Stimulated activated CD8-positive, alpha-beta memory T cell treated with anti-CD3 and anti-CD28 coated beads, Interleukin-4, amount 100 ng/mL, for 48 hours (primary cell): ENCODE results near the gene MED16.
A peak's percentile ranks its signal among the peaks of the same experiment; 100 is the strongest.

Source experiments
- DNase-seq: peaks from one replicate; pipeline ENCODE4 v3.0.0-alpha.2; 2020

The MED16 gene

DNA sequence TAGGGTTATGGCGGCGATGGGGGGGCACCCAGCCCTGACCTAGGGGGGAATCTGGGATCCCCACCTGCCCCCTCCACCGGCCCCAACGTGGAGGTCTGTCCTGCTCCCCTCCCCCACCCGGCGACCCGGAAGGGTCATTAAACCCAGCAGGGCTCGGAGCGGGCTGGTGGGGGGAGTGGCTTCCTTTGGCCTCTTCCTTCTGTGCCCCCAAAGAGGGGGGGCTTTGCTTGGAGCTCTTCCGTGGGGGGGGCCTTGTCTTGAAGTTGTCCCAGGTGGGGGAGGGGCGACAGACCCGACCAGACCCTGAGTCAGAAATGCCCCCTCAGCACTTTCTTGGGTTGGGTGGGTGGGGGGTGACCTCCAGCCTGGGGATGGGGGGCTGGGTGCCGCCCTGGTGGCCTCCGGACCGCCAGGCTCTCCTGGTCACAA is 34.4 kb upstream of the MED16 start:
- DNase-seq, result no peak

DNA sequence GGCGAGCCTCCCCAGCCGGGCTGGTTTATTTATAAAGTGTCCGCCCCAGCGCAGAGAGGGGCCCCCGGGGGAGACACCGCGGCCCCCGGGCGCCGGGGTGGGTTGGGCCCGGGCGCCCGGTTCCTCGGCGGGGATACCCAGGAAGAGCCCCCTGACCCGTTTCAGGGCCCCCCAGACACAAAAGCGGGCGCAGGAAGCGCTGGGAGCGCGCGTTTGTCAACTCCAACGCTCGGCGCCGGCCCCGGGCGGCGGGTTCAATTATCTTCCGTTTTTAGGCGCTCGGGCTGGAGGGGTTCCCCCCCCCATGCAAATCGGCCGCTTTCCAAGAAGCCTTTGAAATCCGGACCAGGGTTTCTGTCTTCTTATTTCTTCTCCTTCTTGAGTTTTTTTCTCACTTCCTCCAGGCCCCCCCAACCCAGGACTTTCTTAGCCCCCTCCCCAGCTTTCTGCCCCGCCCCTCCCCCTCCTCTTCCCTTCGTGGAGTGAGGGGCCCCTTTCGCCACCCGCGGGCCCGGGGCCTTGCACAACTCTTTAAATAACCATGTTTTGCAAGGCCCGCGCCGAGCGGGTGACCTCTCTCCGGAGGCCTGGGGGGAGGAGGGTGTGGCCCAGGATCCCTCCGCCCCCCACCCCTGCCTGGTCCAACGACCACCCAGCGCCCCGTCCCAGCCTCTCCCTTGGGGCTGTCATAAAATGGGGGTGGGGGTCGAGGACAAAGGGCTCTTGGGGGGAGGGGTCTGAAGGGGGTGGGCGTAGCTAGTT is 33.8 kb upstream of the MED16 start:
- peak; percentile 67 for DNase-seq

DNA sequence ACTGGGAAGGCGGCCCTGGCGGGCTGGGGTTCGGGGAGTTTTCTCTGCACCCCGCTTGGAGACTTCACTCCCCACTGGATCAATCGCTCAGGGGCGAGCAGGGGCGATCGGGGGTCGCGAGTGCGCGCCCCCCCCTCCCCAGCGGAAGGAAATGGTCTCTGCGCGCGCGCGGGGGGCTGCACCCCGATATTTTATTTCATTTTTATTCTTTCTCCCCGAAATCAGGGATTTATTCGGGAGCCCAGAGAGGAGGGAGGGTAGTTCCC is 33.3 kb upstream of the MED16 start:
- no peak for DNase-seq

DNA sequence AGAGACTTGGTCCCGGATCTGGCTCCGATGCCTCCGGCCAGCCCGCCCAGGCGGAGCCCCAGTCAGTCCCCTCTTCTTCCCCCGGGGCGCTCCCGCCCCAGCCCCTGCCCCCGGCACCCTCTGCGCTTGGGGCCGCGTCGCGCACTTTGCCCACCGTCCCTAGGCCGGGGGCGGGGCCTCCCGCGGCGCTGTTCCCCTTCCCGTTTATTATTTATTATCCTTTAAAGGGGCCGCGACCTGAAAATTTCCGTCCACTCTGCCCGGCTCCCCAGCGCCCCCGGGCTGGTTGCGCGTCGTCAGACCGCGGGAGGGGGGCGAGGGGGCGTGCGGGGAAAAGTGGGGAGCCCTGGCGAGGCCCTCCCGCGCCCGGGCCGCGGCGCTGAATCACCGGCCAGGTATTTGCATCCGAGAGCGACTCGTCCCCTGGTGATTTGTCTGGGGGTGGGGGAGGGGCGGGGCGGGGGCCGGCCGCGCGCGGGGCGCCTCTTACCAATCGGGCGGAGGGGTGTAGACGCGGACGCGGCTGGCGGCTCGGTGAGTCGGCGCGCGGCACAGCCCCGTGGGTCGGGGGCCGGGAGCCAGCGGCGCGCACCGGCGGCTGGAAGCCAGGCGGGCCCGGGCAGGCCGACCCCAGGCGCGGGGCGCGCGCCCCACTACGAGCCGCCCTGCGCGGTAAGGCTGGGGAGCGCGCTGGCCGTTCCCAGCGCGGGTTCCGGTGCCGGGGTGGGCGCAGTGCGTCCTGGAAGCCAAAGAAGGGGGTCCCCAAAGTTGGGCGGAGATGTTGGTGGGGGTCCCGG is 32.7 kb upstream of the MED16 start, which contains the start of gene ARID3A:
TSS of gene ARID3A (plus strand) at position 510 of the 797 bp plus-strand sequence. CDS start 3,494 bp downstream, outside the sequence.
- peak; percentile 84 for DNase-seq

DNA sequence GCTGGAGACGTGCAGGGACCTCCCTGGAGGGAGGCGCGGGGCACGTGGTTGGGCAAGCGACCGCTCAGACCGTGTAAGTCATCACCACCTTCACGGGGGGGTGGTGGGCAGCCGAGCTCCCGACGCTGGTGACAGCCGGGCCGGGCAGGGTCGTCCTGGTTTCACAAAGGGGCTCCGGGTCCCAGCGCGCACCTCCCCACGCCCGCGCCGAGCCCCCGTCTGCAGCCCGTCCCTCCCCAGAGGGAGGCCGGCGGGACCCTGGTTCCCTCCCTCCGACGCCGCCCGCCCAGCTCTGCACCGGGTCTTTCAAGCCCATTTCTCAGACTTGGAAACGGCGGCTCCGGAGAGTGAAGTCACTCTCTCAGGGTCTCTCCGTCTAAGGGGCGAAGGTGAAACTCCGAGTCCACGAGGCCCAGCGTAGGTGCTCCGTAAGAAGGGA is 32.1 kb upstream of the MED16 start:
- DNase-seq, result peak; percentile 65

DNA sequence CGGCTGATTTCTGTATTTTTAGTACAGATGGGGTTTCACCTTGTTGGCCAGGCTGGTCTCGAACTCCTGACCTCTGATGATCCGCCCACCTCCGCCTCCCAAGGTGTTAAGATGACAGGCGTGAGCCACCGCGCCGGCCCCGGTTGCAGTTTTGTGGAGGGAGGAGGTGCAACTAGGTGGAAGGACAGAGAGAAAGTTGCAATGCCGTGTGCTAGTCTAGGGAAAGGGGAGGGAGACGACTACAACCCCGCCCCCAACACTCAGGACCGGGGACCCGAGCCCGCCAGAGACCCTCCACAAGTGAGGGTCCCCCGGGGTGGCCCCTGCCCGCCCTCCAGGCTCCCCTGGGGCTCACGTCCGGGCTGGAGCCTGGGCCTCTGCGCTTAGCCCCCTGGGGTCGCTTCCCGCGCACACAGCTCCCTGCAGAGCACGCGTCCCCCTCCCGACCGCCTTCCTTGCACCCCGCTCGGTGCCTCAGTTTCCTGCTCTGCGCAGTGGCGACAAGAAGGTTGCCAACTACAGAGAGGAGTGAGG is 31.6 kb upstream of the MED16 start:
- peak; percentile 73 for DNase-seq

DNA sequence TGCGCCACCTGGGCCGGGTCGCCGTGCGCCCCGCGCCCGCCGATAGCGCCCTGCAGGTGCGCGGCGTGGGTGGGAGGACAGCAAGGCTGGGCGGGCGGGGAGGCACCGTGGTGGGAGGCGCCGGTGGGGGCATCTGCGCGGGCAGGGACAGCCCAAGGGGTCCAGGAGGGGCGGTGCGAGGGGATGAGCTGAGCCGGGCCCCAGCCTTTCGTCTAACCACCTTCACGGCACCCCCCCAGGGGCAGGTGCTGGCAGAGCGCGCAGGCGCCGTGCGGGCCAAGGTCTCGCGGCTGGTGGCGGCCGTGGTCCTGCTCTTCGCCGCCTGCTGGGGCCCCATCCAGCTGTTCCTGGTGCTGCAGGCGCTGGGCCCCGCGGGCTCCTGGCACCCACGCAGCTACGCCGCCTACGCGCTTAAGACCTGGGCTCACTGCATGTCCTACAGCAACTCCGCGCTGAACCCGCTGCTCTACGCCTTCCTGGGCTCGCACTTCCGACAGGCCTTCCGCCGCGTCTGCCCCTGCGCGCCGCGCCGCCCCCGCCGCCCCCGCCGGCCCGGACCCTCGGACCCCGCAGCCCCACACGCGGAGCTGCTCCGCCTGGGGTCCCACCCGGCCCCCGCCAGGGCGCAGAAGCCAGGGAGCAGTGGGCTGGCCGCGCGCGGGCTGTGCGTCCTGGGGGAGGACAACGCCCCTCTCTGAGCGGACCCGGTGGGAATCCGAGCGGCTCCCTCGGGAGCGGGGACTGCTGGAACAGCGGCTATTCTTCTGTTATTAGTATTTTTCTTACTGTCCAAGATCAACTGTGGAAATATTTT is 27.3 kb upstream of the MED16 start:
- peak; percentile 76 for DNase-seq

DNA sequence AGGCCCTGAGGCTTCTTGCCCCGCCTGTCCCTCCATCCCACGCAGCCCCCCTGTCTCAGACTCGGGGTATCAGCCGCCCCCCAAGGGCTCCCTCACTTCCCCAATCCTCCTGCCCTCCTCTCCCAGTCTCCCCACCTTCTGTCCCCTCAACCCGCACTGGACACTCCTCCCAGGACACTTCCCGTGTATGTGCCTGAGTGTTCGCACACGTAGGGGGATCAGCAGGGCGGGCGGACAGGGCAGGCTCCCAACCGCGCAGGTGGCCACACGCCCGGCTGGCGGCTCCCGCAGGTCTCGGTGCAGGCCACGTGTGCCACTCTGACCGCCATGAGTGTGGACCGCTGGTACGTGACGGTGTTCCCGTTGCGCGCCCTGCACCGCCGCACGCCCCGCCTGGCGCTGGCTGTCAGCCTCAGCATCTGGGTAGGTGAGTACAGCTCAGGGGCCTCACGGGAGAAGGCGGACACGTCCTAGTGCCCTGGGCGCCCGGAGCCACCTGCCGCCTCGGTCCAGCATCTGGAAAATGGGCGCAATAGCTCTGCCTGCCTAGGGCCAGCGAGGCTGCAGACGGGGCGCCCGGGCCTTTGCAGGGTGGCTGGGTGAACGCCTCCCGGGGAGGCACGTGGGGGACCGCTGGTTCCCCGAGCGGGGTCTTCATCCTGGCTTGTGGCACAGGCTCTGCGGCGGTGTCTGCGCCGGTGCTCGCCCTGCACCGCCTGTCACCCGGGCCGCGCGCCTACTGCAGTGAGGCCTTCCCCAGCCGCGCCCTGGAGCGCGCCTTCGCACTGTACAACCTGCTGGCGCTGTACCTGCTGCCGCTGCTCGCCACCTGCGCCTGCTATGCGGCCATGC is 26.4 kb upstream of the MED16 start:
- DNase-seq, result peak; percentile 62

DNA sequence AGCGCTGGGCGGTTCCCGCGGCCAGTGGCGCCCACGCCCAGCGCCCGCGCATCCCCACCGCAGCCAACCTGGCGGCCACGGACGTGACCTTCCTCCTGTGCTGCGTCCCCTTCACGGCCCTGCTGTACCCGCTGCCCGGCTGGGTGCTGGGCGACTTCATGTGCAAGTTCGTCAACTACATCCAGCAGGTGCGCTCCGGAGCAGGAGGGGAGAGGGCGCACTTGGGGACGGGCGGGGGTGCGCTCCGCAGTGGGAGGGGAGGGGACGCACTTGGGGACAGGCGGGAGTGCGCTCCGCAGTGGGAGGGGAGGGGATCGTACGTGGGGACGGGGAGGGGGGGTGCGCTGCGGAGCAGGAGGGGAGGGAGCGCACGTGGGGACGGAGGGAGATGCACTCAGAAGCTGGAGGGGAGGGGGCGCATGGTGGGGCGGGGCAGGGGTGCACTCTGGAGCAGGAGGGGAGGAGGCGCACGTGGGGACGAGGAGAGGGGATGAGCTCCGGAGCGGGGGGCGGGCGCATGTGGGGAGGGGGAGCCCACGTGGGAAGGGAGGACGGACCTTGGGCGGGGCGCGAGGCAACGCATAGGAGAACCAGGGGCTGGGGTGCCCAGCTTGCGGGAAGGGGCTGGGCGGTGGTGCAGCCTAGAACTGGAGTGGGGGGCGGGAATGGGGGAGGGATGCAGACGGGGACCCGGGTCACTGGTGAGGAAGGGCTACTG is 25.7 kb upstream of the MED16 start:
- DNase-seq, result peak; percentile 57

DNA sequence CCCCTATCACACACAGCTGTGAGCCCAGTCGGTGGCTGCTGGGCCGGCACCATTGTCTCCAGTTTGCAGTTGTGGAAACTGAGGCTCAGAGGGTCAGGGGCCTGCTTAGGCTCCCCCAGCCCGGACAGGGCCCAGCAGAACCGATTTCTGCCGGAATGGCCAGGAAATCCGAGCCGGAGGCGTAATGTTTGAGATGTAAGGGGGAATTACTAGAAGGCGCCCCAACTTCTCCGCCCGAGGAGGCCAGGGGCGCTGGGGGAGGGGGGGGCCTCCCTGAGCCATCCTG is 25.1 kb upstream of the MED16 start:
- no peak for DNase-seq

DNA sequence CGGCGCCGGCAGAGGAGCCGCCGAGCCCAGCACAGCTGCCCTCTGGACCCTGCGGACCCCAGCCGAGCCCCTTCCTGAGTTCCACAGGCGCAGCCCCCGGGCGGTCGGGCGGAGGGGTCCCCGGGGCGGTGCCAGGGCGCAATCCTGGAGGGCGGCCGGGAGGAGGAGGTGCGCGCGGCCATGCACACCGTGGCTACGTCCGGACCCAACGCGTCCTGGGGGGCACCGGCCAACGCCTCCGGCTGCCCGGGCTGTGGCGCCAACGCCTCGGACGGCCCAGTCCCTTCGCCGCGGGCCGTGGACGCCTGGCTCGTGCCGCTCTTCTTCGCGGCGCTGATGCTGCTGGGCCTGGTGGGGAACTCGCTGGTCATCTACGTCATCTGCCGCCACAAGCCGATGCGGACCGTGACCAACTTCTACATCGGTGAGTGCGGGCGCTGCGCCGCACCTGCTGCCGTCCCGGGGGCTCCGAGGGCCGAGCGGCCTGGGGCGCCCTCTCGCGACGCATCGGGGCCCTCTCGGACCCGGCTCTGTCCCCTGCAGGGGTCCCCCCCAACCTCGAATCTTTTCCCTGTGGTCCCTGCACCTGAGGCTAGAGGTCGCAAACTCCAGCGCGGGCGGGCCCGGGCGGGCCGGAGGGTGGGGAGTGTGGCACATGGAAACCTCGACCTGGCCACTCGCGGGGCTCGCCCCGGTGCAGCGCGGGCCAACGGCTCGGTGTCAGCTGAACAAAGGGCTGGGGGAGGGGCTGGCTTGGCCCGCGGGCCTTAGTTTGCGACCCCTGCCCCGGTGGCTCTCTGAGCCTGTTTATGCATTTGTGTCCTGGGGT is 24.6 kb upstream of the MED16 start, which contains the start of gene KISS1R:
TSS of gene KISS1R (plus strand) at position 11 of the 829 bp plus-strand sequence. CDS start at position 181, 170 bp downstream.
- peak; percentile 66 for DNase-seq

DNA sequence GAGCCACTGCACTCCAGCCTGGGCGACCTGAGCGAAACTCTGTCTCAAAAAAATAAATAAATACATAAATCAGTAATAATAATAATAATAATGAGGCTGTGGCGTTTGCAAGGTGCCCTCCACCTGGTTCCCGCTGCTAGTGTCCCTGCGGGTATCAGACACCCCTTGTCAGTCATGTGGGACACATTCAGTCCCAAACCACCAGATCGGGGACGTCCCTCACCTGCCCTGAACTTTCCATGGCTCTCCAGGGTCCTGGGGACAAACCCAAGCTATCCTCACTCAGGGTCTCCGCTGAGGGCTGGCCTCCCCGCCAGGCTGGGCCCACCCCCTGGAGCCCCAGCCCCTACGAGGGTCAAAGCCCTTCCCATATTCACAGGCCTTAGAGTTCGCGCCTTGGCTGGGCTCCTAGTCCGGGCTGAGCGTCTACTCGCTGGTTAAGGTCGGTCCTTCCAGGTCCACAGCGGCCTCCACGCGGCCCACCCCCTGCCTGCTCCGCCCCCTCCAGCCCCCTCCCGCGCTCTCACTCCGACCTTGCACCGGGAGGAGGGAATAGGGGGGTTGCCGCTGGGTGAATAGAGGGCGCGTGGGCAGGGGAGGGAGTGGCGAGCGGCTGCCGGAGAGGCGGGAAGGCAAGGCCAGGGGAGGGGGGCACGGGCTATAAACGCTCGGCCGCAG is 23.8 kb upstream of the MED16 start:
- peak; percentile 63 for DNase-seq

DNA sequence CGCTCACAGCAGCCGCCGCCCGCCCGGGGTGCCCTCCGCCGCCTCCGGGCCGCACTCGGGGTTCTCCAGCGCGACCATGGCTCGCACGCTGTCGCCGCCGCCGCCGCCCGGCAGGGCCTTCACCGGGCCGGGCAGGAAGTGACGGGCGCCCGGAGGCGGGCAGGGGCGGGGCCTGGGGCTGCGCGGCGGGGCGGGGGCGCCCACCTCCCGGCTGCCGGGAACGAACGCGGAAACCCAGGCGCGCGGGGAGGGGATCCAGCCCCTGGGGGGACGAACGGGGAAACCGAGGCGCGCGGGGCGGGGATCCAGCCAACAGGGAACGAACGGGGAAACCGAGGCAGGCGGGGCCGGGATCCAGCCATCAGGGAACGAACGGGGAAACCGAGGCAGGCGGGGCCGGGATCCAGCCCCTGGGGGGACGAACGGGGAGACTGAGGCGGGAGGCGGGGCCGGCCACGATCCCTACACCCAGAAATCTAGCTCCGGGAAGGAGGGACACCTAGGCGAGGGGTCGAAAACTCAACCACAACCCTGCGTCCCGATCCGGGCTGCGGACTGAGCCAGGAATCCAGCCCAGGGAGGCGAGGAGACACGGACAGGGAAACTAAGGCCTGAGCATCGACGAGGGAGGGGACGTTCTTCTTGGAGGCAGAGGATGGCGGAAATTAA is 20.2 kb upstream of the MED16 start, which contains the start of gene R3HDM4:
TSS of gene R3HDM4 (minus strand) at position 140 of the 669 bp plus-strand sequence. CDS start at position 78, 62 bp downstream.
- peak; percentile 89 for DNase-seq

DNA sequence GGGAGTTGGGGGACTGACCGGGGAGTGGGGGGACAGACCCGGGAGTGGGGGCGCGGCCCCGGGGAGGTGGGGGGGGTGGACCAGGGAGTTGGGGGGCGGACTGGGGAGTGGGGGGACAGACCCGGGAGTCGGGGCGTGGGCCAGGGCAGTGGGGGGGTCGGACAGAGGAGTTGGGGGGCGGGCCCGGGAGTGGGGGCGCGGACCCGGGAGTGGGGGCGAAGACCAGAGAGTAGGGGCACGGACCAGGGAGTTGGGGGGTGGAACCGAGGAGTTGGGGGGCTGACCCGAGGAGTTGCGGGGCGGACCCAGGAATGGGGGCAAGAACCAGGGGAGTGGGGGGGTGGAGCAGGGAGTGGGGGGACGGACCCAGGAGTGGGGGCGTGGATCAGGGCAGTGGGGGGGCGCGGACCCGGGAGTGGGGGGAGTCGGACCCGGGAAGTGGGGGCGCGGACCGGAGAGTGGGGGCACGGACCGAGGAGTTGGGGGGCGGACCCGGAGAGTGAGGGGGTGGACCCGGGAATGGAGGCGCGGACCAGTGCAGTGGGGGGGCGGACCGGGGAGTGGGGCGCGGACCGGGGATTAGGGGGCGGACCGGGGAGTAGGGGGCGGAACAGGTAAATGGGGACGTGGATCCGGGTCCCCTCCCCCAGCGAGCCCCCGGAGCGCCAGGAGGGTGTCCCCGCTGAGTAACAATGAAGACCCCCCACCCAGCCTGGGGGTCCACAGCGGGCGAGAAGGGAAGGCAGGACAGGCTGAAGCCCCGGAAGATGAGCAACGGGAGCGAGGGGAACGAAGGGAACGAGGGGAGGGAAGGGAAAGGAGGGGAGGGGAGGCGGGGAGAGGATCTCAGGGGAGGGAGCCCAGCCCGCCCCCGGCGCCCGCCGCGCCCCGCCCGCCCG is 19.4 kb upstream of the MED16 start:
- peak; percentile 55 for DNase-seq

DNA sequence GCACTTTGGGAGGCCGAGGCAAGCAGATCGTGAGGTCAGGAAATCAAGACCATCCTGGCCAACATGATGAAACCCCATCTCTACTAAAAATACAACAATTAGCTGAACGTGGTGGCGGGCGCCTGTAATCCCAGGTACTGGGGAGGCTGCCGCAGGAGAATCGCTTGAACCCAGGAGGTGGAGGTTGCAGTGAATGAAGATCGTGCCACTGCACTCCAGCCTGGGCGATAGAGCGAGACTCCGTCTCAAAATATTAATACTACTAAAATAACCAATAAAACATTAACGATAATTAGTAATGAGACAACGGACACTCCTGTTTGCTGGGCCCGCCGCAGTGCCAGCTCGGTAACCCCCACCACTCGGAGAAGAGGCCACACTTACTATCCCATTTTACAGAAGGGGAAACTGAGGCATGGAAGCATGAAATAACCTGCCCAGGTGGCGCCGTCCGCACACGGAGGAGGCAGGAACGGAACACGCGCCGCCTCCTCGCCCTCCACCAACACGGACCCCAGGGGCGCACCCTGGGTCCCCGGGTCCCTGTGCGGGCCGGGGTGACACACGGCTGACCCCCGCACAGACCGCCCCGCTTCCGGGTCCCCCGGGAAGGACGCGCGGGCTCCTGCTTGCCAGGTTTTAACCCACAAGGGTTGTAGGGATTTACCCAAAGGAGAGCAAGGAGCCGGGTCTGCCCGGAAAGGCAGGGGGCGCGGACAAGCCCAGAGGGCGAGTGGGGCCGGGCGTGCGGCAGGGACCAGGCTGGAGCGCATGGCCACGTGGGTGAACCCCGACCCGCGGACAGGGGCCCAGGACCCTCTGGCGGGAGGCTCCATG is 18.4 kb upstream of the MED16 start:
- DNase-seq, result no peak

DNA sequence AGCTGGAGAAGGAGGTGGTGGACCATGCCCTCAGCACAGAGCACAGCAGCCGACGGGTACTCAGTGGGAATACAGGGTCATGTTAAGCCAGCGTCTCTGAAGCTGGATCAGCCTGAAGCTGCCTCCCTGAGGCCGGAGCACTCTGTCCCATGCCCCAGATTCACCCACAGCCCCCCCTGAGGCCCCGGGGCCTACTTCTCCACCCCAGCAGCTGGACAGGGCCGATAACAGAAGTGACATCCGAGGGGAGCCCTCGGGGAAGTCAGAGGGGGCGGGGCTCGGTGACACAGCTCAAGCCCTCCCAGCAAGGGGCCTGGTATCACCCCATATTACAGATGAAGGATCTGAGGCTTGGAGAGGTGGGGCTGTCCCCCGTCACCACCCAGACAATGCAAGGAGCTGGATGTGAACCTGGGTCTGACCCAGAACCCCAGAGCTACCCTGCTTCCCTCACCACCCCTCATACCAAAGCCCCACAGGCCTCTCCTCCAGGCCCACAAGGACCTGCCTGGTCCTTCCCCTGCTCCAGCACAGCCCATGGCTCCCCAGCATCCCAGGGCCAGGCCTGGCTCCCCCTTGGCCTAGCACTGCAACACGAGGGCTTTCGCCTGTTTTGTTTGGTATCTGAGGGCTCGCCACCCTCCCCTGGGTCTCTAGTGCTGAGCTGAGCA is 14.3 kb upstream of the MED16 start:
- peak; percentile 57 for DNase-seq

DNA sequence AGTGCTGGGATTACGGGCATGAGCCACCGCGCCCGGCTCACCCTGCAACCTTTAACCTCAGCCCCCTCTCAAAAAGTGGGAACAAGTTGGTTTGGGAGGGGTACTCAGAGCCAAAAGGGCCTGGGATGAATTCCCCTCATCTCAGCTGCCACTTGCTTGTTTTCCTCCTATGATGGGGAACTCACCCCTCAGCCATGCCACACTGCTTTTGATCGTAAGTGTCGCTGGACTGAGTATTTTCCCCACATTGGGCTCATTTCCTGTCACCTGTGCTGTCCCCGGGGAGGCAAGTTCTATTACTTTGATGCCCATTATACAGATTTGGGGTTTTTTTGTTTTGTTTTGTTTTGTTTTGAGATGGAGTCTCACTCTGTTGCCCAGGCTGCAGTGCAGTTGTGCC is 13.5 kb upstream of the MED16 start:
- DNase-seq, result no peak
